GM21619 (cell line): ENCODE measurements around the gene KHDRBS1.
A peak's percentile ranks its signal among the peaks of the same experiment; 100 is the strongest.
"Not testable (repeated sequence)": the region's sequence is repeated elsewhere in the genome, so short reads cannot be mapped to it uniquely, and the experiment has no call there.

ENCODE experiments used
- ATAC-seq: cut with Tn5 transposase; IDR thresholded peaks from one replicate; pipeline ENCODE4 v1.9.1; 2021; ENCODE audit not compliant: unreplicated experiment

KHDRBS1 gene

GRCh38 chr1:32062867-32063230, 49.2 kb downstream of the KHDRBS1 start:
- no peak for ATAC-seq

GRCh38 chr1:32063261-32063681, 49.6 kb downstream of the KHDRBS1 start:
- ATAC-seq, result no peak

- ATAC-seq, result not testable (repeated sequence)
Observed at GRCh38 chr1:32065613-32066488, 52.2 kb downstream of the KHDRBS1 start.

- no peak for ATAC-seq
Observed at GRCh38 chr1:32066489-32066873, 52.8 kb downstream of the KHDRBS1 start.

- ATAC-seq, result no peak
Observed at GRCh38 chr1:32068957-32069588, 55.4 kb downstream of the KHDRBS1 start.

GRCh38 chr1:32071758-32072621, 58.3 kb downstream of the KHDRBS1 start:
- no peak for ATAC-seq

GRCh38 chr1:32072622-32073298, 59.1 kb downstream of the KHDRBS1 start, which contains the start of gene TMEM39B:
Gene TMEM39B (plus strand): TSS chr1:32072939. CDS start chr1:32073048, 109 bp downstream.
- ATAC-seq, result peak; percentile 85

GRCh38 chr1:32073299-32074229, 59.9 kb downstream of the KHDRBS1 start:
- ATAC-seq, result no peak

- ATAC-seq, result no peak
Observed at GRCh38 chr1:32074841-32075240, 61.2 kb downstream of the KHDRBS1 start.

- no peak for ATAC-seq
Observed at GRCh38 chr1:32077451-32077850, 63.8 kb downstream of the KHDRBS1 start.

GRCh38 chr1:32082022-32082421, 68.4 kb downstream of the KHDRBS1 start:
- no peak for ATAC-seq

GRCh38 chr1:32086381-32086780, 72.7 kb downstream of the KHDRBS1 start:
- not testable (repeated sequence) for ATAC-seq

GRCh38 chr1:32091176-32091575, 77.5 kb downstream of the KHDRBS1 start:
- ATAC-seq, result no peak

GRCh38 chr1:32091591-32091990, 77.9 kb downstream of the KHDRBS1 start:
- ATAC-seq, result no peak
